DMS53 (cell line): ENCODE measurements around the gene LHX3.
"Not testable (repeated sequence)": the region's sequence is repeated elsewhere in the genome, so short reads cannot be mapped to it uniquely, and the experiment has no call there.

Experiments used
- DNase-seq: peaks from one replicate; lab custom pipeline; 2025; lab: John Stamatoyannopoulos, UW

LHX3 gene

DNA sequence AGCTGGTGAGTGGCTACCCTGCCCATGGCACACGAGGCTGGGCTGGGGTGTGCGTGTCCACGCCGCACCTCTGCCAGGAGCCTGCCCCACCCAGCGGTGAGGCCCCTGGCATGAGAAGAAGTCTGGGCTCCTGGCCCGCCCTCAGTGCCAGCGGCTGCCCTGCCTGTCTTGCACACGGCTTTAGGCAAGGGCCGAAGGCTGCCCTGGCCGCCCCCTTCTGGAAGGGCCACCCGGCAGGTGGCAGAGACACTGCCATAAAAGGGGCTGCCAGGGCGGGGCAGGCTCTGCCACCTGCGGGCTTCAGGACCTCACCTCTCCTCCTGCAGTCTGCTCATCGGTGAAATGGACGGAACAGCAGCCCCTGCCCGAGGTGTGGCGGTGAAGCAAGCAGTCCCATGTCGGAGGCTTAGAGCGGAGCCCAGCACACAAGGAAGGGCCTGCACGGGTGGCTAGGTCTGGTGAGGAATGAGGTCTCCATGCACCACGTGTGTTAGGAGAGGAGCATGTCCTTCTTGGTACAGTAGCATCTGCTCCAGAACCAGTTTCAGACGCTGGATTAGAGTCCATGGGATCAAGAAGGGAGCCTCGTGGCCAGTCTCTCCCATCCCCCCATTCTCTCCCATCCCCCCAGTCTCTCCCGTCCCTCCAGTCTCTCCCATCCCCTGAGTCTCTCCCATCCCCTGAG, 51.4 kb downstream of the LHX3 start:
- DNase-seq = peak; percentile 50

DNA sequence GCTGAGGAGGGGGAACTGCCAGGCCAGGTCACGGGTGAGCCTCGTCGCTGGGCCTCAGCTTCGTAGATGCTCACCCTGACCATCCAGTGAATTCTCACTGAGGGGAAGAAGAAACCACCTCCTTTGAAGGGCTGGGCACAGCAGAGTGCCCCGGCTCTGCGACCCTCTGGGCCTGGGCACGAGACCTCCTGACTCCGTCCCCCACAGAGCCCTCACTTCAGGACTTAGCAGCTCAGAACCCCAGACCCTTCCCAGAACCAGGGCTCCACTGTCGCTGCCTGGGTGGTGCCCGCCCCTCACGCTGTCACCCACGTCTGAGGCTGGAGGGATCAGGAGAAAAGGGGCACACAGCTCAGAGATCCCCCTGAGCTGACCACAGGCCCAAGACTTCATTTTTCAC, 52.0 kb downstream of the LHX3 start:
- DNase-seq = no peak

GRCh38 chr9:136152543-136152866, 52.4 kb downstream of the LHX3 start:
- DNase-seq = no peak

GRCh38 chr9:136151848-136152542, 52.9 kb downstream of the LHX3 start:
- no peak for DNase-seq

DNA sequence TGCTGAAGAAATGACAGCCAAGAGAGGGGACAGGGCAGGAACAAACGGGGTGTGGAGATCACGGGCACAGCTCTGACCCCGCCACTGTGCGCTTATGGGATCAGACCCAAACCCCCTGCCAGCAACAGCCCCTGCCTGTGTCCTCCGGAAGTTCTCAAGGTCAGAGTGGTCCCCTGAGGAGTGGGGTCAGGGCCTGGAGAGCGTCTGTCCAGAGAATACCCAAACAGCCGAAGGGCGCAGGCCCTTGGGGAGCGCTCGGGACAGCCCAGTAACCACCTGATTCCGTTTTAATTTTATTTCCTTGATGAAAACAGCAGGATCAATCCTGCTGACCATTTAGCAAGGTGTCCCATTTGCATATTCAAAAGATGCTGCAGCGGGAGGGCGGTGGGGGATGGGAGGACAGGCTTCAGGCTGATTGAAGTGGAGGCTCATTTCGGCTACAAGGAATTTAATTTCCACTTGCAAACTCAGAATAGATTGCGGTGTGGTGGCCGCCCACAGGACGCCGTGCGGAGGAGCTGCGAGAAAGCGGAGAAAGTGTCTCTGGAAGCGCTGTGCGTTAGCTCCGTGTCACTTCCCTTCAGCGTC, 53.6 kb downstream of the LHX3 start:
- peak; percentile 35 for DNase-seq

DNA sequence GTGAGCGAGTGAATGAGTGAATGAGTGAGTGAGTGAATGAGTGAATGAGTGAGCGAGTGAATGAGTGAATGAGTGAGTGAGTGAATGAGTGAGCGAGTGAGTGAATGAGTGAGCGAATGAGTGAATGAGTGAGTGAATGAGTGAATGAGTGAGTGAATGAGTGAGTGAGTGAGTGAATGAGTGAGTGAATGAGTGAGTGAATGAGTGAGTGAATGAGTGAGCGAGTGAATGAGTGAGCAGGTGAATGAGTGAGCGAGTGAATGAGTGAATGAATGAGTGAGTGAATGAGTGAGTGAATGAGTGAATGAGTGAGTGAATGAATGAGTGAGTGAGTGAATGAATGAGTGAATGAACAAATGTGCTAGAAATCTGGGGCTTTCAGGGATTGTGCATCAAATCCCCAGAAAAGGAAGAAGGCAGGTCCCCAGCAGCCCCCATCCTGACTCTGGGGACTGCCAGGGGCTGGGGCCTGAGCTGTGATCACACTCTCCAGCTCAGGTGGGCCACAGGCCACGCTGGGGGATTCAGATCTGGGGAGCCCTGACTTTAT, 54.2 kb downstream of the LHX3 start:
- DNase-seq = not testable (repeated sequence)

DNA sequence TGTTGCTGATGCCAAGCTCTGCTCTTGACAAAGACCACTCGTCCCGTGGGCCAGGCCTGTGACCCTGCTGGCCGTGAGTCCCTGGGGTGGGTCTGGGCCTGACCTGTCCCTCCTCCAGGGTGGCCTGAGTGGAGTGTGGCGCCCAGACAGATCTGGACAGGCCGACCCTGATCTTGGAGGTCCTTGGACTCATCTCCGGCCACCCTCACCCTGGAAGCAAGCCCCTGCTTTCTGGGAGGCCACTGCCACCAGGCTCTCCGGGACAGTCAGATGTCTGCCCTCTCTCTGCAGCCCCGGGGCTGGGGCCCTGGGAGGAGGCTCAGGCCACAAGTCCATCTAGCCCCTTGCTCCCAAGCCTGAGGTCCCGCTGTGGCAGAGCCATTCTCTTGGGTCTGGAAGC, 55.1 kb downstream of the LHX3 start:
- DNase-seq = no peak

DNA sequence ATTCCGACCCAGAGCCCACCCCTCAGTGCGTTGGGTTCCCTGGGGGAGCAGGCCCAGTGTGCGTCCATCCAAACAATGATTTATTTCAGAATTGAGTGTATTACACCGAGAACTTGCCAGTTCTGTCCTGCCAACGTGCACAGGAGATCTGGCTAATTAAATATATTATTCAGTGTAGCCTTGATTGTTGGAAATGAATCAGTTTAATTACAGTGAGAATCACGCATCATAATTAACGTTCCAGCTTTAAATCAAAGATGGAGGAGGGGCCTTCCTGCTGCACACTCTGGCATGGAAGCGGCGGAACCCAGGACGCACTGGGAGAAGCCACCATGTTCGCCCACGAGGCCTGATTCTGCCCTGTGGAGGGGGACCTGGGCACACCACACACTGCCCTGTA, 55.6 kb downstream of the LHX3 start:
- DNase-seq = no peak

GRCh38 chr9:136148766-136149165, 56.2 kb downstream of the LHX3 start:
- DNase-seq = no peak

DNA sequence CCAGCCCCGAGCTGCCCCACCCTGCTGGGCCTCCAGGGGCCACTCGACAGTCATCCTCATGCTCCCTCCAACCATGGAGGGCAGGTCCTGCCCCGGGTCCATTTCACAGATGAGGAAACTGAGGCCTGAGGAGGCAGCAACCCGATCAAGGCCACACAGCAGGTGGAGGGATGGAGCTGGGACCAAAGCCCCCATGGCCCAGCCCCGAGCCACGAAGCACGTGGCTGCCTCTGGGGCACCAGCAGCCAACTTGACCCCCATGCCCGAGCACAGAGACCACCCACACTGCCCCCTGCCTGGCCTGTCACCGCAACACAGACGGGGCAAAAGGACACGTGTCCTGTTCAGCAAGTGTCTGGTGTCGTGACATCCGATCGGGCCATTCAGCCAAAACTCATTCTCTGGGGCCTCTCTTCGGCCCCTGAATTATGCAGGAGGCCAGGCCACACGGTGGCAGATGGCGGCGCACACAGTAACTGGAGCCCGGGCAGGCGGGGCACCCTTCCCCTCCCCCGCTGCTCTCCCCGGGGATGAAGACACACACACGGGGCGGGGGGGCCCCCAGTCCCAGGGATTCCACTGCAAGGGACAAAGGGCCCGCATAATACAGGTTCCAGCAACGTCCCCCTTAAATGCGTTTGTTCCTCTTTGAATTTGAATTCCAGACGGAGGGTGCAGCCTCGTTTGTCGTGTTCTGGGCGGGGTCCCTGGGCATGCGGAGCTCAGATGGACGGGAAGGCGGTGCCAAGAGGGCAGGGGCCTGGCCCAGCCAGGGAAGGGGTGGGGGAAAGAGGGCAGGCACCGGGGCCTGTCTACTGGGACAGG, 56.8 kb downstream of the LHX3 start:
- DNase-seq = peak; percentile 58

DNA sequence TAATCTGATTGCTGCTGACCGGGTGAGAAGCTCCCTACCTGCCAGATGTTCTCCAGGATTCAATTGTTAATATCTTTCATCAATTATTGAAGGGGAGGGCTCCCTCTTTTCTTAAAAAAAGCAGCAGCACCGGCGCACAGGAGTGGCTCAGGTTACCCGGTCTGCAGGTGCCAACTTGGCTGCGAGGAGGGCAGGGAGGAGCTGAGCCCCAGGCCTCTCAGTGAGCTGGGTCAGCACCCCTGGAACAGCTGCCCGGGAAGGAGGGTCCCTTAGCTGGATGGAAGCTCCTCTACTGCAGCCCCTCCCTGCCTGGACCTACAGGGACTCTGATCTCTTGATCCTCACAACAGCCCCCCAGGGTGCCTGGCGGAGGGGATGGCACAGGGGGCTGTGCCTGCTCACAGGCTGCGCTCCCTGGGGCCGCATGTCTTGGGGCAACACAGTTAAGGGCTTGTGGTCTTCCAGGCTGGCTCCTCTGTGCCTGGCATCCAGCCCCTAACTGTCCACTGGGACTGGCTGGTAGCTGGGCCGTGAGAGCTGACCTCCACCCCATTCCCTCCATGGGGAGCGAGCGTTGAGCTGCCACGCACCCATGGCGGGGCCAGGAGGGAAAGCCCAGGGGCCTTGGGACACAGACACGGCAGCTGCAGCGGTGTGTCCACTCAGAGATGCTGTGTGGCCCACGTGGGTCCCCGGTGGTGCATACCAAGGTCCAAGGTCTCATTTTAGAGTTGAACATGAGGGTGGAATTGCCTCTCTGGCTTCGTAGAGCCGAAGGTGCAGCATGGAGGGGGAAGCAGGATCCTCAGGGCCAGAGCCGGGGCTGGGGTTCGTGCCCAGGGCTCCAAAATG, 57.7 kb downstream of the LHX3 start:
- no peak for DNase-seq
